Measurements from ENCODE around the gene EFCC1.
"Not testable (repeated sequence)": the region's sequence is repeated elsewhere in the genome, so short reads cannot be mapped to it uniquely, and the experiment has no call there.

GRCh38 chr3:129067719-129068118, 66.6 kb downstream of the EFCC1 start:
- TF ChIP-seq USF2 (IDR thresholded peaks at IDR 0.05); KDM1A (IDR thresholded peaks at IDR 0.05; ENCODE audit: low read depth); POLR2AphosphoS2 (conservative IDR thresholded peaks at IDR 0.05; ENCODE audit: low read length); POLR2A (IDR thresholded peaks at IDR 0.05; ENCODE audit: low read length); PHF8 (IDR thresholded peaks at IDR 0.05; ENCODE audit: borderline replicate concordance, low read depth); EP300 (IDR thresholded peaks at IDR 0.05): not testable (repeated sequence)
